Parietal lobe (tissue), 2 donors: ENCODE measurements around the gene CHRNB4. TPM values are rescaled to one million over a fixed set of nuclear protein-coding genes. Genes with fewer than 3 reads are reported as not detected.

ENCODE experiments used
- small RNA-seq: library from RNA; depleted of rRNA; stranded (forward); fragments of <200 nt; gene quantifications from one replicate; pipeline ENCODE3, GENCODE V24; 2014; ENCODE audit warnings: low replicate concordance
- total RNA-seq: library from RNA; depleted of rRNA; stranded (reverse); fragments of >200 nt; gene quantifications from one replicate; pipeline ENCODE4 v1.2.3, GENCODE V29; 2014

Gene CHRNB4, protein sequence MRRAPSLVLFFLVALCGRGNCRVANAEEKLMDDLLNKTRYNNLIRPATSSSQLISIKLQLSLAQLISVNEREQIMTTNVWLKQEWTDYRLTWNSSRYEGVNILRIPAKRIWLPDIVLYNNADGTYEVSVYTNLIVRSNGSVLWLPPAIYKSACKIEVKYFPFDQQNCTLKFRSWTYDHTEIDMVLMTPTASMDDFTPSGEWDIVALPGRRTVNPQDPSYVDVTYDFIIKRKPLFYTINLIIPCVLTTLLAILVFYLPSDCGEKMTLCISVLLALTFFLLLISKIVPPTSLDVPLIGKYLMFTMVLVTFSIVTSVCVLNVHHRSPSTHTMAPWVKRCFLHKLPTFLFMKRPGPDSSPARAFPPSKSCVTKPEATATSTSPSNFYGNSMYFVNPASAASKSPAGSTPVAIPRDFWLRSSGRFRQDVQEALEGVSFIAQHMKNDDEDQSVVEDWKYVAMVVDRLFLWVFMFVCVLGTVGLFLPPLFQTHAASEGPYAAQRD
- total RNA-seq = 0.94 TPM

DNA sequence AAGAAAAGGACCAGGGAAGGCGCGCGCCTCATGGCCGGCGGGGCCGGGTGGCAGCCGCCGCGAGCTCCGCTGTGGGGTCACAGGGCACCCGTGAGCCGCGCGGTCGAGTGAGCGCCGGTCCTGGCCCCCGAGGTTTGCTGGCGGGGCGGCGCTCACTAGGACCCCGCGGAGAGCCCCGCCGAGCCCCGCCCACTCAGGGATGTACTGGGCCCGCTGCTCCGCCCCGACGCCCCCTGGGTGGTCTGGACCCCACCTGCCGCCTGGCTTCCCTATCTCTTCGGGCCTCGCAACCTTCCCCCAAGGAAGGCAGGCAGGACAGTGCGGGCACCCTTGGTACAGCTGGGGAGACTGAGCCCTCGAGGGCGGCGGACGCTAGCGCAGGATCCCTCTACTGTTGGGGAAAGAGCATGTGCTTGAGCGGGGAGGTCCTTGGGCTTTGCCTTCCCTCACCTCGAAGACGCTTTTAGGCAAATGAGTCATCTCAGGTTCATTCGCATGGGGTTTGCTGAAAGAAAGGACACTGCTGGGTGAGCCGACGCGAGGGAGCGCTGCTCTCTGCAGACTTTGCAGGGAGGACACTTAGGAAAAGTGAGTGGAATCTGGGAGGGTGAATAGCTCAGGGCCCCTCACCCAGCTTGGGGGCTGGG lies at the start of gene CHRNB4:
TSS of gene CHRNB4 (minus strand) at position 109 of the 647 bp plus-strand sequence. CDS start at position 32, 77 bp downstream.

DNA sequence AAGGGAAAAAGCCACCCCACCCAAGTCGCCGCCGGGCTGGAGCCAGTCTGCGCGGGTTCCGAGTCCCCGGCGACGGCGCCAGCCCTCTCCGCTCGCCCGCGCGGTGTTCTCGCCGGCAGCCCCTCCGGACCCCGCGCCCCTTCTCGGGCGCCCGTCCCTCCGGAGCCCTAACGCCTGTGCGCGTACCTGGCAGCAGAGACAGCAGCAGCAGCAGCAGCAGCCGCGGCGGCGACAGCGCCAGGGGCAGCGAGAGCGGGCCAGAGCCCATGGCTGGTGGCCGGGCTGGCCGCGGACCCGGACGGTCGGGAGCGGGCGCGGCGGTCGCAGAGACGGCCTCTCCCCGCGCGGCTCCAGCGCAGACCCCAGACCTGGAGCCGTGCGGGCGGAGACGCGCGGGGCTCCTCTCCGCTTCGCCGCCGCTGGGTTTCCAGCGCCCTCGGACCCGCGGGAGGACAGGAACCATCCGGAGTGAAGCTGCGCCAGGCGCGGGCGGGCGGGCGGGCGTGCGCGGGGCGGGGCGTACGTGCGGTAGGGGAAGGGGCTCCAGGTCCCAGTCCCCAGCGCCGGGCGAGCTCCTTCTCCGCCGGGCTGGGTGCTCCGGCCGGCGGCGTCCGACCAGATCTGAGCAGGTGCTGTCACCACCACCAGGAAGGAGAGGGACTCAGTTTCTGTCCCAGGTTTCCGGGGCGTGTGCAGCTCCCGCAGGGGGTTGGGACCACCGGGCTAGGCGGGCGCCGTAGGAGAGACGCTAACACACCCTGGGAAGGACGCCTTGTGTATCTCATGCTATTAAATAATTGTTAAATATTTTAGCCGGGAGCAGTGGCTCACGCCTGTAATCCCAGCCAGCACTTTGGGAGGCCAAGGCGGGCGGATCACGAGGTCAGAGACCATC lies 20.2 kb downstream of the CHRNB4 start, which contains the start of gene CHRNA3:
TSS of gene CHRNA3 (minus strand) at position 470 of the 895 bp plus-strand sequence. CDS start at position 268, 202 bp downstream.

Small RNA genes lying within 50 kb of the gene (small RNA-seq; reads per million reads assigned to genes)
- not detected for gene AC067863.2

Other genes starting within 250 kb of the CHRNB4 start
- 92.6 TPM for gene IREB2, start 203.0 kb downstream of the CHRNB4 start, total RNA-seq
- gene HYKK, start 133.6 kb downstream of the CHRNB4 start, total RNA-seq = 1.3 TPM
- 109 TPM for gene PSMA4, start 100.8 kb downstream of the CHRNB4 start, total RNA-seq
- gene CHRNA5, start 75.7 kb downstream of the CHRNB4 start, total RNA-seq = 6.6 TPM
- 0.31 TPM for gene CHRNA3, start 20.2 kb downstream of the CHRNB4 start, total RNA-seq
- gene ADAMTS7, start 170.3 kb upstream of the CHRNB4 start, total RNA-seq = 26.3 TPM
- gene MORF4L1, start 231.7 kb upstream of the CHRNB4 start, total RNA-seq = 634 TPM